Right forelimb (tissue), 1 donor: Measurements from ENCODE around the gene DNM3.

ENCODE experiments used
- DNase-seq: peaks from one replicate; pipeline ENCODE4 v3.0.0-alpha.2; 2018

The DNM3 gene

DNA sequence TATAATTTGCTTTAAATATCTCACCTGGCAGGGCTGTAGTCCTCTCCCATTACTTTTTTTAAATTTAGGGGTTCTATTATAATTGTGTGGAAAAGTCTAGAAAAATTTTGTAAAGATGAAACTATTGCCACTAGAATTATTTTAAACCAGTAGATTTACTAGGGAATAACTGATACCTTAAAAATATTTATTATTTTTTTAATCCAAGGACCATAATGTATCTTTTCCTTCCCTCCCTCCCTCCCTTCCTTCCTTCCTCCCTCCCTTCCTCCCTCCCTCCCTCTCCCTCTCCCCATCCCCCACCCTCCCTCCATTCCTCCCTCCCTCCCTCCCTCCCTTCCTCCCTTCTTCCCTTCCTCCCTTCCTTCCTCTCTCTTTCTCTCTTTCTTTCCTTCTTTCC is 90.5 kb downstream of the DNM3 start:
- DNase-seq, result no peak

DNA sequence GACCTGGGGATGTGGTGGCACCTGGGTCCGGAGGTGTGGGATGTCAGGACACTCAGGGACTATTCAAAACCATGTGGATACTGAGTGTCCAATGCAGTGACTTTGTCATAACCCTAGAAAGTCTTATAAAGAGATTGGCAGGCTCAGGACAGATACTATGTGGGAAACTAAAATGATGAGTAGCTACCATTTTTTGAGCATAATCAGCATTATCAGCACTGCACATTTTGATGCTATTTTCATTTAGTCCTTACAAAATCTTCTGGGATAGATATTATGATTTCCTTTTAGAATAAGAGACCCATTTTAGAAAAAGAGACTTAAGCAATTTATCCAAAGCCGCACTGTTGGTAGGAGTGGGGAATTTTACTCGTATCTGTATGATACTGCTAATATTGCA is 93.4 kb downstream of the DNM3 start:
- DNase-seq, result no peak

- DNase-seq, result no peak
Observed at GRCh38 chr1:171935086-171935485, 93.8 kb downstream of the DNM3 start.

GRCh38 chr1:171935664-171936063 is 94.4 kb downstream of the DNM3 start:
- no peak for DNase-seq

DNA sequence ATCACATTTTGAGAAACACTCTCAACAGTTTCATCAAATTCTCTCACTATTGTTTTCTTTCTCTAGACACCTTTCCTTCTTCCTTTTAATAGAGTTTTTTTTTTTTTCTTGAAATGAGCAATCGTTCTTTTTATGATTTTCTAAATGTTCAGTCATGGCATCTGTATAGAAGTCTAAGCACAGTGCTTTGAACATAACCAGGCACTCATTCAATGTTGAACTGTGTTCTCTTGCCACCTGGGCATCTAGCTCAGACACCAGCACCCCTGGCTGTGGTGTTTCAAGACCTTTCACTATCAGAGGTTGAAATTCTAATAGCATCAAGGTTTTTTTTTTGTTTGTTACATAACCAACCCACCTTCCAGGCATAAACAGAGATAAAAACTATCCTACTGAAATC is 96.6 kb downstream of the DNM3 start:
- DNase-seq, result no peak

DNA sequence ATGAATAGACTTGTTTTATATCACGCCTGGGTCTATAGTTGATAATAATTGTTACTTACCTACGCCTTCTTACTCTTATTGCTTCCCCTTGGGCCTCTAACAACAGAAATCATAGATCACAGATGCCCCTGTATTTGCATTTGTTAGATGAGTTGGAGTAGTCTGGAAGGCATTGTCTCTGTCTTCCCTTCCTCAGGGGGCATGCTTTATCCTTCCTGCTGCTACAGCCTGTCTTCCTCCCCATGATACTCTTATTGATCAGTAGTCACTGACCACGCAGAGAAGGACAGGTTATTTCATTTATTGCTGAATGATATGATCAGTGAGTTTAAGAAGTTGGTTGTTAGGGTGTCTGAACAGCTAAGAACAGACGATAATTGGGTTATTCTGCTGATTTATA is 98.4 kb downstream of the DNM3 start:
- no peak for DNase-seq

DNA sequence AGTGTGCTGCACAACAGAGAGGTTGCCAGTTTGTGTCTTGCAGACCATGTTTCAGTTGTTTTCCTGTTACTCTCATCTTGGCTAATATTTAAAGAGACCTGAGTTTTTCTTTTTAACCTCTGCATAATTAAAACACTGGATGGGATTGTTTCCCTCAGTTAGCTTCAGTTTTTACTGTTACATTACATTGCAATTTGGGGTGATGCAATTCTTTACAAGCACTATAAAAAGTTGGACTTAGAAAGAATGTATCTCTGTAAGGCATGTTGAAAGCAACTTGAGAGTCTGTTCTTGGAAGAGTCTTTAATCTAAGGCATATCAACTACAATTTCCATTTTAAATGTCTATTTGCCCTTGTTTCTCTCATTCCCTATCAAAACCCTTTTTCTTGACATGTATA is 99.1 kb downstream of the DNM3 start:
- DNase-seq, result no peak

- DNase-seq, result no peak
Observed at GRCh38 chr1:171941920-171942319, 100.6 kb downstream of the DNM3 start.

- no peak for DNase-seq
Observed at GRCh38 chr1:171943973-171944561, 102.8 kb downstream of the DNM3 start.

GRCh38 chr1:171948511-171948910 is 107.2 kb downstream of the DNM3 start:
- no peak for DNase-seq

- no peak for DNase-seq
Observed at GRCh38 chr1:171949316-171949715, 108.0 kb downstream of the DNM3 start.

DNA sequence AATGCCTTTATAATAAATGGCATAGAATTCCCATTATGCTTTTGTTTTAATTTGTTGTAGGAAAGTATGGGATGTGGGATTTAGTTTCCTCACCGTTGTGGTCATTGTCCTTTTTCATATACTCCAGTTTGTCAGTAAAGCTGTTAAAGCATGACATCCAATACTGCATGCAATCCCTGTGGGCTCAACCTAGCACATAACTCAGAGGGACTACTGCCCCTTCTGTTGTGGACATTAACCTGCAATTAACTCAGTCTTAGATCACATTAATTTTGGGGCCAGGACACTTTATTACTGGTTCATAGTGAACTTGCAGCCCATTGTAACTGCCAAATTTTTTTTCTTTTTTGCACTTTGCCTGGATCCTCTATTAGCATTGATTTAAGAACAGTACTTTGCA is 112.5 kb downstream of the DNM3 start:
- no peak for DNase-seq

DNA sequence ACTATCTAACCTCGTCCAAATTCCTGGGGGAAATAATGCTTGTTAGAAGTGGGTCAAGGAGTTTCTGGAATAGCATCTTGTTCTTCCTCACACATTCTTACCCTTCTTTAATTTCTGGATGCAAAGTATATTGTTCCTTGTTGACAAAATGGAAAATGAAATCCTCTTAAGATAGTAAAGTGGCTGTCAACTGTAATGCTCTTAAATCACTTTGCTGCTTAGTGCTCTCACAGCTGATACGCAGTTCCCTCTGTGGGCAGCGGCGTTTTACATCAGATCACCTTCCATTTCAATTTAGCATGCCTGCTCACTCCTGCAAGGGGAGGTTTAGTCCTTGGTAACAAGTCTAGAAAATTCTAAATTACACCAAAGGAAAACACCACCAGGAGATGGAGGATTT is 113.1 kb downstream of the DNM3 start:
- DNase-seq, result no peak

DNA sequence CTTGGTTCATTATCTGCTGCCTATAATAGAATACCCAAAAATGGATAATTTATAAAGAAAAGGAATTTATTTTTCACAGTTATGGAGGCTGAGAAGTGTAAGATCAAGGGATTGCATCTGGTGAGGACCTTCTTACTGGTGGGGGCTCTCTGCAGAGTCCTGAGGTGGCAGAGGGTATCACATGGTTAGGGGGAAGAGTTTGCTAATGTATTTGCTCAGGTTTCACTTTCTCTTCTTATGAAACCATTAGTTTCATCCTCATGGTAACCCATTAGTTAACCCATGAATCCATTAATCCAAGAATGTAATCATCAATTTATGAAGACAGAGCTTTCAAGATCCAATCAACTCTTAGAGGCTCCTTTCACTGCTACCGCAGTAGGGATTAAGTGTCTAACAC is 120.6 kb downstream of the DNM3 start:
- no peak for DNase-seq

DNA sequence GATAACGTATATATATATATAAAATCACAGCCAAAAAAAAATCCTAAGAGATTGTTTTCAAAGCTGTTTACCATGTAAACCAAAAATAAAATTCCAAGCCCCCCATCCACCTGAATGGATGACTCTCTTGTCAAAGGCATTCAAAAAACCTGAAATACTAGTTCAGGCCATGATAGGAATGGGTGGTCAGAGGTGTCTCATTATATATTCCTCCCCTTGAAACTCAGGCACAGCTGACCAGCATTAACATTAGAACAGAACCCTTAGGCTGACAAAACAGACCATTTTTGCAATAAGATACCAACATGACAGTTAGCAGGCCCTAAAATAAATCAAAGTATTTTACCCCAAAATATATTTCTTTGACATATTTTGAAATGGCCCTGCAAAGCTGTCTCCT is 122.5 kb downstream of the DNM3 start:
- no peak for DNase-seq

DNA sequence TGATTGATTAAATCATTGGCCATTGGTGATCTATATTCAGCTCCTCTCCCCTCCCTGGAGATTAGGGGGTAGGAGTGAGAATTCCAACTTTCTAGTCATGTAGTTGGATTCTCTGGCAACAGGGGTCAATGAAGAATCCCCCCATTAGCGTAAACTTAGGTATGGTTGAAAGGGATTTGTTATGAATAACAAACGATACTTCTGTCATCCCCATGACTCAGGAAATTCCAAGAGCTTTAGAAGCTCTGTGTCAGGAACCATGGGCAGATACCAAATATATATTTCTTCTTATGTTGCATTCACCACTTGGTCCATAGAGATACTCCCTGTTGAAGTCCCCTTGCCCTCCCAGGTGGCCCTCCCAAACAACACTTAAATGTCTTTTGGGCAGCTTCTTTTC is 124.5 kb downstream of the DNM3 start:
- no peak for DNase-seq

- no peak for DNase-seq
Observed at GRCh38 chr1:171966426-171967220, 125.3 kb downstream of the DNM3 start.

GRCh38 chr1:171969226-171969625 is 127.9 kb downstream of the DNM3 start:
- DNase-seq, result no peak

DNA sequence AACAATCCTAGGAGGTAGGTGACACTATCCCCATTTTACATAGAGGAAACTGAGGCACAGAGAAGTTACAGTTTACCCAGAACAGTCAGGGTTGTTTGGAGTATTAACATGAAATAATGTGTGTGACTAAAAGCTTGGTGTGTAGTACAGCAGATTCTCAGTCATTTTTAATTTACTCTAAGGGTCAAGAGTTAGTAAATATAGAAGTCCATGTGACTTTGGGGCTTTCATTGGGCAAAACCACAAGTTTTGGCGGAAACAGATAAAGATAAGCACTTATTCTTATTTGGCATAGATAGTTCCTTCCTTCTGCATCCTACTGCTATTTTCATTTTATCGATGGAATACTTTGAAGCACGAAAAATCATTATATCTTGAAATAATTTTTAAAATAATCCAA is 128.5 kb downstream of the DNM3 start:
- no peak for DNase-seq

DNA sequence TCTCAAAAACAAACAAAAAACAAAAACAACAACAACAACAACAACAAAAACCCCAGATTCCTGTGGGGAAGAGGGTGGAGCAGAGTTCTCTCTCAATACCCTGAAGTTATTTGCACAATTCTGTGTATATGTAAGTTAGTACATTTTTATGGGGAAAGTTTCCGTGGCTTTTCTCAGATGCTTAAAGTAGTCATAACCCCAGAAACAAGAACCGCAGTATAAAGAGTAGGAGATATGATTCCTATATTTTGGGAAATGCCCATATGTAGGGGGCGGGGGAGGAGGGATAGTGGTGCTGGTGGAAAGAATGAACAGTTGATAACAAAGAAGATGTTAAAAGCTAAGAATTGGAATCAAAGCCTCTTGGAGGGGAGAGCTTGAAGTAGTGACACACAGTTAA is 131.5 kb downstream of the DNM3 start:
- DNase-seq, result no peak

- DNase-seq, result no peak
Observed at GRCh38 chr1:171973421-171973820, 132.1 kb downstream of the DNM3 start.

GRCh38 chr1:171981303-171981702 is 140.0 kb downstream of the DNM3 start:
- DNase-seq, result no peak

DNA sequence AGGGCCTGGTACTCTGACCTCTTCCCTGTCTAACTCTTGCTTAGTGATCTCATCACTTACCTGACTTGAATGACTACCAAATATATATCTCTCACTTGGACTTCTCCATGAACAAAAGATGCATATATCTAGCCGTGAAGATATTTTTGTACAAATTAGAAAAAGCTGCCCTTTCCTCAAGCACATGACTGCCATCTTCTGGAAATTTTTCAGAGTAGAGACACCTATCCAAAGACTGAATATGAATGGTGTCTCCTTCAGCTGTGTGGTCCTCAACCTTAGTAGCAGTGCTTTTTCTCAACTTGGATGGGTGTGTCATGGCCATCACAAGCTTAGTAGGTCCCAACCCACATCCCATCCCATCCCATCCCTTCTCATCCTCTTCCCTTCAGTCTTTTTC is 142.3 kb downstream of the DNM3 start:
- no peak for DNase-seq

DNA sequence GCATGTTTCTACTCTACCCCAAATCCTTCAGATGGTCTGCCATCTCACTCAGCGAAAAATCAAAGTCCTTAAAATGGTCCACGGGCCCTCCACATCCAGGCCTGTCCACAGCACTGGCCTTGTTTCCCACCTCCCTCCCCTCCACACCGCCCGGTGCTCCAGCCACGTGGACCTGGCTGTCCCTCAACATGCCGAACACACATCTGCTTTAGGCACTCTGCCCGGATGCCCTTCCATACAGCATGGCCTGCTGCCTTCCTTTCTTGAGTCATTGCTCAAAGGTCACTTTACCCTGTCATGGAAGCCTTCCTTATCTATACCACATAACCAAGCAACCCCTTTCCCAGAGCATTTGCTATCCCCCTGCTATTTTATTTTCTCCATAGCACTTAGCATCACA is 143.0 kb downstream of the DNM3 start:
- no peak for DNase-seq
